NCI-H82 treated with DMSO at 0.1 percent for 48 hours (cell line): Measurements from ENCODE around the gene VASH1.

ENCODE experiments used
- DNase-seq: peaks from one replicate; lab custom pipeline; 2025; ENCODE audit not compliant: unreplicated experiment; lab: John Stamatoyannopoulos, UW

VASH1 gene

GRCh38 chr14:76771437-76771980 is 10.2 kb downstream of the VASH1 start:
- DNase-seq: no peak

- no peak for DNase-seq
Measured at GRCh38 chr14:76772300-76773187, 11.3 kb downstream of the VASH1 start.

GRCh38 chr14:76773188-76773885 is 12.1 kb downstream of the VASH1 start:
- DNase-seq: no peak

GRCh38 chr14:76773956-76774820 is 12.9 kb downstream of the VASH1 start:
- no peak for DNase-seq

GRCh38 chr14:76774821-76775694 is 13.8 kb downstream of the VASH1 start:
- DNase-seq: no peak

- no peak for DNase-seq
Measured at GRCh38 chr14:76775695-76776427, 14.6 kb downstream of the VASH1 start.

GRCh38 chr14:76776428-76777251 is 15.4 kb downstream of the VASH1 start:
- no peak for DNase-seq

GRCh38 chr14:76777721-76778120 is 16.5 kb downstream of the VASH1 start:
- no peak for DNase-seq

- no peak for DNase-seq
Measured at GRCh38 chr14:76778546-76779215, 17.4 kb downstream of the VASH1 start.

- no peak for DNase-seq
Measured at GRCh38 chr14:76779221-76780057, 18.2 kb downstream of the VASH1 start.

GRCh38 chr14:76780058-76780345 is 18.7 kb downstream of the VASH1 start:
- DNase-seq: no peak

GRCh38 chr14:76780360-76780759 is 19.1 kb downstream of the VASH1 start:
- DNase-seq: no peak

- DNase-seq: no peak
Measured at GRCh38 chr14:76780875-76781647, 19.8 kb downstream of the VASH1 start.

- no peak for DNase-seq
Measured at GRCh38 chr14:76781648-76782051, 20.4 kb downstream of the VASH1 start.

GRCh38 chr14:76782115-76782884 is 21.0 kb downstream of the VASH1 start:
- DNase-seq: no peak
